ENCODE measurements around the gene SPOPL.

GRCh38 chr2:138490673-138491494 is 10.7 kb upstream of the SPOPL start:
- TF ChIP-seq CTCF (IDR thresholded peaks at IDR 0.05; ENCODE audit: poor library complexity, severe bottlenecking) (no peak), POLR2AphosphoS5 (IDR thresholded peaks at IDR 0.05) (no peak), TAF1 (IDR thresholded peaks at IDR 0.05; ENCODE audit: low read depth) (no peak), EZH2 (IDR thresholded peaks at IDR 0.05; ENCODE audit: borderline replicate concordance, insufficient read depth, low read length, poor library complexity, severe bottlenecking) (no peak)
